K562 (cell line): ENCODE data around the gene CUEDC2. TPM values are rescaled to one million over a fixed set of nuclear protein-coding genes. Genes with fewer than 3 reads are reported as not detected.

ENCODE experiments used
- ATAC-seq: fragments of 200-7000 bp; cut with Tn5 transposase; 3 replicates; pipeline ENCODE4 v1.9.1; 2020; ENCODE audit warnings: moderate library complexity
- BruUV-seq: library from RNA; stranded (reverse); fragments of 400-500 nt; replicated peaks from 2 replicates; lab custom pipeline; 2021; lab: Mats Ljungman, UMichigan
- CTCF ChIA-PET: fragments of 300-600 bp; formaldehyde crosslinking; extraction: SDS; loops from one replicate; lab custom pipeline; 2021; ENCODE audit warnings: low intra/inter-chr PET ratio; lab: Yijun Ruan, JAX
- POLR2A ChIA-PET: fragments of 300-600, 350-650 bp; sonication (Branson Sonifier 250); formaldehyde crosslinking; extraction: SDS; loops from one replicate; lab custom pipeline; 2021; ENCODE audit warnings: antibody characterized with exemption, inconsistent platforms; lab: Yijun Ruan, JAX
- DNase-seq, 4 experiments: peaks; one replicate each; pipeline versions ENCODE4 v3.0.0 to v3.0.0-alpha.2; 2011 to 2018; ENCODE audit warnings: low spot score in 3 of 4, mixed read lengths in 3 of 4; ENCODE audit errors: extremely low read depth in 1 of 4
- FAIRE-seq: peaks from 2 replicates; lab custom pipeline; 2011; peaks lifted over from hg19 to GRCh38; lab: Jason Lieb, UNC
- H2AFZ ChIP-seq: 2 replicates; pipeline ENCODE4 v1.6.0; 2011; ENCODE audit warnings: low read depth, low read length, control low read depth, inconsistent platforms
- H3K27ac ChIP-seq: fragments of 200-600 bp; 3 replicates; pipeline ENCODE4 v1.8.0; 2011; ENCODE audit warnings: low read depth, mild to moderate bottlenecking, control low read depth, inconsistent platforms, low read length, moderate library complexity, mixed read lengths; ENCODE audit errors: extremely low read depth
- H3K27me3 ChIP-seq, 2 experiments: fragments of 300-600 bp in 1 of 2; 2 replicates in 1 of 2; 3 replicates in 1 of 2; pipeline versions ENCODE4 v1.6.0 to v1.8.0; 2011; ENCODE audit warnings: inconsistent platforms in 2 of 2, low read length in 2 of 2, mild to moderate bottlenecking in 1 of 2, mixed read lengths in 1 of 2, moderate library complexity in 1 of 2; ENCODE audit not compliant: control insufficient read depth in 2 of 2, insufficient read depth in 2 of 2
- H3K36me3 ChIP-seq: fragments of 300-600 bp; 3 replicates; pipeline ENCODE4 v1.8.0; 2011; ENCODE audit warnings: mild to moderate bottlenecking, low read length, inconsistent platforms; ENCODE audit not compliant: control insufficient read depth, insufficient read depth
- H3K4me1 ChIP-seq, 2 experiments: fragments of 200-600 bp in 1 of 2; replicated peaks in 1 of 2; 2 replicates in 1 of 2; 3 replicates in 1 of 2; pipeline versions ENCODE4 v1.5.1 to v1.8.0; 2011; ENCODE audit warnings: inconsistent platforms in 2 of 2, low read length in 2 of 2, mild to moderate bottlenecking in 1 of 2, mixed read lengths in 1 of 2, moderate library complexity in 1 of 2; ENCODE audit not compliant: control insufficient read depth in 2 of 2, insufficient read depth in 2 of 2
- H3K4me2 ChIP-seq: 2 replicates; pipeline ENCODE4 v1.6.1; 2011; ENCODE audit warnings: low read length, control low read depth, inconsistent platforms, mixed read lengths; ENCODE audit not compliant: insufficient read depth
- H3K4me3 ChIP-seq: fragments of 200-600 bp; sonication (generic), shearing (Covaris generic); 2 replicates; pipeline ENCODE4 v1.5.1; 2016; ENCODE audit warnings: control low read depth, inconsistent platforms
- H3K79me2 ChIP-seq: fragments of 200-600 bp; 3 replicates; pipeline ENCODE4 v1.8.0; 2011; ENCODE audit warnings: low read length, inconsistent platforms; ENCODE audit not compliant: control insufficient read depth, insufficient read depth
- H3K9ac ChIP-seq, 2 experiments: 2 replicates each; pipeline versions ENCODE4 v1.6.0 to v1.6.1; 2011; ENCODE audit warnings: low read depth in 2 of 2, low read length in 2 of 2, control low read depth in 1 of 2, inconsistent platforms in 1 of 2, mild to moderate bottlenecking in 1 of 2, mixed read lengths in 1 of 2; ENCODE audit not compliant: insufficient read depth in 1 of 2
- H3K9me1 ChIP-seq: one replicate; pipeline ENCODE4 v1.6.0; 2011; ENCODE audit warnings: inconsistent platforms, mild to moderate bottlenecking, low read length, moderate library complexity; ENCODE audit not compliant: control insufficient read depth, insufficient read depth
- H3K9me3 ChIP-seq: replicated peaks from 2 replicates; pipeline ENCODE4 v1.5.1; 2011; ENCODE audit warnings: low read depth, low read length, inconsistent platforms; ENCODE audit not compliant: control insufficient read depth, insufficient read depth
- H4K20me1 ChIP-seq: replicated peaks from 2 replicates; pipeline ENCODE4 v1.6.1; 2011; ENCODE audit warnings: low read length, inconsistent platforms, mixed read lengths; ENCODE audit not compliant: control insufficient read depth, insufficient read depth
- BCL6 ChIP-seq: fragments of 250-450 bp; sonication (Bioruptor Pico); IDR thresholded peaks from 2 replicates; pipeline ENCODE4 v1.4.0; 2020
- MECOM ChIP-seq: fragments of 250-450 bp; sonication (Bioruptor Pico); IDR thresholded peaks from 2 replicates; pipeline ENCODE4 v1.8.0; 2022; ENCODE audit warnings: inconsistent platforms
- POLR2G ChIP-seq: fragments of 200-400 bp; formaldehyde crosslinking; IDR thresholded peaks from 2 replicates; pipeline ENCODE4 v1.6.1; 2017; ENCODE audit warnings: low read depth, mild to moderate bottlenecking, antibody characterized with exemption, low read length, moderate library complexity
- WGBS: fragments of 100-300 bp; shearing (Covaris generic); methylation state at CpG from one replicate; pipeline ENCODE4 v1.1.6; 2016; ENCODE audit warnings: low coverage, mixed read lengths; ENCODE audit not compliant: insufficient coverage; ENCODE audit errors: missing lambda C conversion rate; 5-methylcytosine and 5-hydroxymethylcytosine counted together
- in situ Hi-C: fragments of 300-500 bp; cut with MboI; formaldehyde crosslinking; loops from 4 replicates; pipeline ENCODE4 v1.15.0; 2018; ENCODE audit warnings: inconsistent platforms, mixed read lengths
- intact Hi-C: fragments of 100-400 bp; cut with micrococcal nuclease; formaldehyde crosslinking; loops from 2 replicates; pipeline ENCODE4 v1.14.2; 2022
- polyA plus RNA-seq, 8 experiments: library from polyadenylated mRNA; depleted of rRNA in 4 of 8; stranded (reverse) in 5 of 8; unstranded in 3 of 8; fragments of >200 nt; fragmentation: Nextera tagmentation in 2 of 8; fragmentation: Illumina TruSeq in 1 of 8; extraction: Ambion mirVana in 2 of 8; extraction: Trizol in 1 of 8; gene quantifications; 2 replicates each; pipeline versions ENCODE4 v1.2.1 to v1.2.3, GENCODE V29; 2011 to 2014; ENCODE audit warnings: inconsistent platforms in 1 of 8, missing spikeins in 1 of 8
- total RNA-seq, 7 experiments: library from RNA; depleted of rRNA in 6 of 7; stranded (reverse); fragments of >200 nt in 6 of 7; fragmentation: Illumina TruSeq in 2 of 7; extraction: Trizol in 2 of 7; gene quantifications; 2 replicates each; pipeline versions ENCODE4 v1.2.1 to v1.2.3, GENCODE V29; 2011 to 2021; ENCODE audit warnings: low replicate concordance in 1 of 7

Gene CUEDC2
- total and polyA plus RNA-seq, 9 of the 15 experiments (the other 6 are each of a cell fraction or from before 2014, with no cell fraction given): 8.5 to 48.9 (median 27.4) TPM

GRCh38 chr10:102473445-102474331, 41.3 kb upstream of the CUEDC2 start:
- ATAC-seq: no peak
- H2AFZ ChIP-seq: no peak overlapping the region
- CTCF ChIA-PET: no interaction called here
- FAIRE-seq: no peak
- 0 out of 3 replicates have a peak, but pooled peaks cover 4% of the 10 kb centered on the region for H3K36me3 ChIP-seq
- H3K27ac ChIP-seq: no peak overlapping the region
- intact Hi-C loops (no loop called here), in situ Hi-C loops (no loop called here)
- H3K9me3 ChIP-seq: no peaks in the 10 kb centered on the region
- no peak overlapping the region; a peak in 1 of 4 replicates for H3K9ac ChIP-seq
- BruUV-seq: no TSS peak
- TF ChIP-seq BCL6 (CRISPR knock-in tag): no peak
- TF ChIP-seq POLR2G: peak; percentile 25; the same call in 1 of the 2 replicates
- no peak for TF ChIP-seq MECOM (CRISPR knock-in tag)
- WGBS: 88% methylated on average over 17 of the region's 27 CpGs
- POLR2A ChIA-PET: interaction anchor here (0.6 to 2.1 kb wide), 3 partner anchors 11 to 319 kb away, joined by 3 to 7 read pairs (median 5); no protein-coding TSS in a partner anchor
- no peak overlapping the region for H3K4me2 ChIP-seq
- H3K79me2 ChIP-seq: no peaks in the 10 kb centered on the region
- no peaks in the 10 kb centered on the region for H3K9me1 ChIP-seq
- H3K4me3 ChIP-seq: no peak overlapping the region
- peaks cover under 1 to 8% of the 10 kb centered on the region in 2 experiments; a peak in 4 of 5 replicates for H3K4me1 ChIP-seq
- no peaks in the 10 kb centered on the region for H3K27me3 ChIP-seq
- no peaks in the 10 kb centered on the region for H4K20me1 ChIP-seq
- no peak for DNase-seq
